Left kidney (tissue), 2 donors: Measurements from ENCODE around the gene SLC22A16. TPM values are rescaled to one million over a fixed set of nuclear protein-coding genes. Genes with fewer than 3 reads are reported as not detected.
"Not testable (repeated sequence)": the region's sequence is repeated elsewhere in the genome, so short reads cannot be mapped to it uniquely, and the experiment has no call there.

Experiments used
- DNase-seq: peaks from one replicate; pipeline ENCODE4 v3.0.0-alpha.2; 2013
- polyA plus RNA-seq: library from polyadenylated mRNA; unstranded; fragments of 120-200 nt; gene quantifications from one replicate; pipeline ENCODE4 v1.2.1, GENCODE V29; 2013; ENCODE audit not compliant: insufficient read length

The SLC22A16 gene
- polyA plus RNA-seq, 1 donor: 0.40 TPM

- DNase-seq: no peak
Observed at GRCh38 chr6:110491299-110491643, 14.9 kb upstream of the SLC22A16 start.

DNA sequence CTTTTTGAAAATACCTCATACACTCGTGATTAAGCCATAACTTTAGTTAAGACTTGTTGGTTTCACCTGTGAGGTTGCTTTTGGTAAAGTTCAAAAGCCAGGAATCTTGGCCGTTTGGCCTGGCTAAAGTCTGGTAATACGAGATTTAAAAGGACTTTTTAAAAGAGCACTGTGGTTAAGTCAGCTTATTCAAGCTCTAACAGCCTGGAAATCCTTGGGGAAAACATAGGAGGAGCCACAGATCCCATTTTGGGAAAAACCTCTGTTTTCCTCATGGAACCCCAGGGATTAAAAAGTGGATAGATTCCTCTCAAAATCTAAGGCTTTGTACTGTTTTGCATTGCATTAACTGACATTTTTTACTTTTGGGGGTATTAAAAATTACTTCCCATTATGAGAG lies 13.7 kb upstream of the SLC22A16 start:
- DNase-seq: no peak

- DNase-seq: no peak
Observed at GRCh38 chr6:110488606-110489190, 12.3 kb upstream of the SLC22A16 start.

DNA sequence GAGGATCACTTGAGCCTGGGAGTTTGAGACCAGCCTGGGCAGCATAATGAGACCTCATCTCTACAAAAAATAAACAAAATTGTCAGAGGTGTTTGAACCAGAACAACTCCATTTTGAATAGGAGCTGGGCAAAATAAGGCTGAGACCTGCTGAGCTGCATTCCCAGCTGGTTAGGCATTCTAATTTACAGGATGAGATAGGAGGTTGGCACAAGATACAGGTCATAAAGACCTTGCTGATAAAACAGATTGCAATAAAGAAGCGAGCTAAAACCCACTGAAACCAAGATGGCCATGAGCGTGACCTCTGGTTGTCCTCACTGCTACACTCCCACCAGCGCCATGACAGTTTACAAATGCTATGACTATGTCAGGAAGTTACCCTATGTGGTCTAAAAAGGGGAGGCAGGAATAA lies 11.6 kb upstream of the SLC22A16 start:
- DNase-seq: not testable (repeated sequence)

GRCh38 chr6:110486756-110487155 lies 10.3 kb upstream of the SLC22A16 start:
- DNase-seq: no peak

- DNase-seq: no peak
Observed at GRCh38 chr6:110485491-110485890, 9.1 kb upstream of the SLC22A16 start.

DNA sequence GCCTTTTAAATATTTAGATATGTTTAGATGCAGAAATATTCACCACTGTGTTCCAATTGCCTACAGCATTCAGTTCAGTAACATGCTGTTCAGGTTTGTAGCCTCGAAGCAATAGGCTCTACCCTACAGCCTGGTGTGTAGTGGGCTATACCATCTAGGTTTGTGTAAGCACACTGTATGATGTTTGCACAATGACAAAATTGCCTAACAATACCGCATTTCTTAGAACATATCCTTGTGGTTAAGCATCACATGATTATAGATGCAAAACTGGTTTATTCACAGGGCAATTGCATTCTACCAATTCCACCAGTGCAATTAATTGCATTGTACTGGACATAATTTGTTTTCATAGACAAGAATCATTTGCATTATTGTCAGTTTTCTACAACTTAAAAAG lies 7.9 kb upstream of the SLC22A16 start:
- DNase-seq: no peak

DNA sequence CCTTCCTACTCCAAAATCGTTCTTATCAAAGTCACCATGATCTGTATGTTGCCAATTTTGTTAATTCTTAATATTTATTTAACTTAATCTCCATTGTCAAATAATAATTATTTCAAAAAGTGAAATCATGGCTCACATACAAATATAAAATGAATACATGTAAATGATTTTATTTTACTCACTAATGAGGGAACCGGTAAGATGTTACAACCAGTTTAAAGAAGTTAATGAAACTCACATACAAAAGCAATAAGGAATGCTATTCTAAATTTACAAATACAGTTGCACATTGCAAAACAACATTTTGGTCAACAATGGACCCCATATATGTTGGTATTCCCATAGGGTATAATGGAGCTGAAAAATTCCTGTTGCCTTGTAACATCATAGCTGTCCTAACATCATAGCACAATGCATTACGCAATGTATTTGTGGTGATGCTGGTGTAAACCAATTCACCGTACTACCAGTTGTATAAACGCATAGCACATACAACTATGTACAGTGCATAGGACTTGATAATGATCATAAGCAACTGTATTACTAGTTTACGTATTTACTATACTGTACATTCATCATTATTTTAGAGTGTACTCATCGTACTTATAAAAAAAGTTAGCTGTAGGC lies 6.5 kb upstream of the SLC22A16 start:
- no peak for DNase-seq

GRCh38 chr6:110481081-110481480 lies 4.7 kb upstream of the SLC22A16 start:
- no peak for DNase-seq

- no peak for DNase-seq
Observed at GRCh38 chr6:110475066-110475653, 1.3 kb downstream of the SLC22A16 start.

GRCh38 chr6:110474500-110474899 lies 1.9 kb downstream of the SLC22A16 start:
- no peak for DNase-seq

GRCh38 chr6:110472739-110473138 lies 3.7 kb downstream of the SLC22A16 start:
- DNase-seq: no peak

- no peak for DNase-seq
Observed at GRCh38 chr6:110471726-110472365, 4.6 kb downstream of the SLC22A16 start.

DNA sequence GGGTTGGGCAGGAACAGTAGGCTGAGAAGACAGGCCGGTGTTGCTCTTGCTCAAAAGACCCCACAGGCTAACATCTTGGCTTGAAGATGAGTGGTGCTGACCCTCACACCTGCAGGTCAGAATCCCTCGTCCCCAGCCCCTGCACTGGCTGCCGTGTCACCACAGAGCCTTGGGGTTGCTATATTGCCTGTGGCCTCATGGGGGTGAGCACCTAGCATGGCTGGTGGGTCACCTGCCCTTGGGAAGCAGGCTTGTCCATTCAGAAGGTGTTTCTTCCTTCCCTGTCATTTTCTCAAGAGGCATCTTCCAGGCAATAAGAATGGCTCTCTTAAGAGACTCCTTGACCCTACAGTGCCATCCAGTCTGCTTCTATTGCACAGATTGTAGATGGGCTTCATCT lies 7.7 kb downstream of the SLC22A16 start:
- DNase-seq: no peak

DNA sequence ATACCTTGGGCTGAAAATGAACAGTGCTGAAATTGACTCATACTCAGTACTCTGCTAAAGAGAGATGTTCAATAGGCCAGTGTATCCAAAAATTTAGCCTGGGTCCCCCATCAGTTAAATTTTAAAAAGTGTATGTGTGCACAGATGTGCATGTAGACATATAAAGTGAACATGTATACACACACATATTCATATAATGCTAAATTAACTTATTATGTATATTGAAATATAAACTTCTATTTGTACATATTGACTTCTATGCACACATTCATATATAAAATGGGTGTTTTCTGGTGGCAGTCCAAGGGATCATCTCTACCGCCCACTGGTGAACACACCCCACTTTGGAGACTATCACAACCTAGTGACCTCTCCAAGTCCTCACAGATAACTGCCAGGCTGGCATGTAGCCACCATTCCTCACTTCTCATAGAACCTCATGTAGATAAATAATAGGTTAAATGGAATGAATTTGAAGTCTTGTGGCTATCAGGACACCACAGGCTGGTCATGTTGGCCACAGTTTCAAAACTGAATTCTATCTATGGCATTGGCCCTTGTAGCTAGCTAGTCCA lies 8.8 kb downstream of the SLC22A16 start:
- no peak for DNase-seq

DNA sequence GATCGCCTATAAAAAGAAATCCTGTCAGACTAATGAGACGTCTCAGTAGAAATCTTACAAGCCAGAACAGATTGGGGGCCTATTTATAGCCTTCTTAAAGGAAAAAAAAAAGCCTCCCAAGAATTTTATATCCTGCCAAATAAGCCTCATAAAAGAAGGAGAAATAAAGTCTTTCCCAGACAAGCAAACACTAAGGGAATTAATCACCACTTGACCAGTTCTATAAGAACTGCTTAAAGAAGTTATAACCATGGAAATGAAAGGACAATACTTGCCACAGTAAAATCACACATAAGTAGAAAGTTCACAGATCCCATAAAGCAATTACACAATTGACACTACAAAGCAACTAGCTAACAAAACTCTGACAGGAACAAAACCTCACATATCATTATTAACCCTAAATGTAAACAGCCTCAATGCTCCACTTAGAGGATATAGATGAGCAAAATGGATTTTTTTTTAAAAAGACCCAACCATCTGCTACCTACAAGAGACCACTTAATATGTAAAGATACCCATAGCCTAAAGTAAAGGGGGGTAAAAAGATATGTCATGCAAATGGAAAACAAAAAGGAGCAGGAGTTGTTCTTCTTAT lies 13.4 kb downstream of the SLC22A16 start:
- DNase-seq: no peak

- no peak for DNase-seq
Observed at GRCh38 chr6:110461376-110461775, 15.0 kb downstream of the SLC22A16 start.

DNA sequence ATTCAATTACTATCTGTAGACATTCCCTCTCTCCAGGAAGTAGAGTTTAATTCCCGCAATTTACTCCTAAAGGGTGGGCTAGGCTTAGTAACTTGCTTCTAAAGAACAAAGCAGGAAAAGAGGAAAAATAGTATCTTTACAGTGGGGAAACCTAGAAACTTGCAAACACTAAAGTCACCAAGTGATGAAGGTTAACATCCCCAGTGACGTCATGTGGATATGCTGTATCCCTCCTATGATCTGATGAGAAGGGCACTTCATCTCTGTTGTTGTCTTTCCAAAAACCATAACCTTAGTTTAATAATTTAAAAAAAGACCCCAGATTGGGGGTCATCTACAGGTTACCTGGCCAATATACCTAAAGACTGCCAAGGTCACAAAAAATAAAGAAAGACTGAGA lies 17.3 kb downstream of the SLC22A16 start:
- DNase-seq: no peak

DNA sequence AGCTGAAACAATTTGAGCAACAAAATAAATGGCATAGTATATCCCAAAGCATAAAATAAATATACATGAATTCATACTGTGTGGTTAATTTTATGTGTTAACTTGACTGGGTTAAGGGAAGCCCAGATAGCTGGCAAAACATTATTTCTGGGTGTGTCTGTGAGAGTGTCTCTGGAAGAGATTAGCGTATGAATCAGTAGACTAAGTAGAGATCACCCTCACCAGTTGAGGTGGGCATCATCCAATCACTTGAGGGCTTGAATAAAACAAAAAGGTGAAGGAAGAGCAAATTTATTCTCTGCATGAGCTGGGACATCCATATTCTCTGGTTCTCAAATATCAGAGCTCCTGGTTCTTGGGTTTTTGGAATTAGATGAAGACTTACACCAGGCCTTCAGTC lies 17.9 kb downstream of the SLC22A16 start:
- DNase-seq: no peak

- DNase-seq: not testable (repeated sequence)
Observed at GRCh38 chr6:110457567-110458175, 18.7 kb downstream of the SLC22A16 start.

- DNase-seq: no peak
Observed at GRCh38 chr6:110456694-110457093, 19.7 kb downstream of the SLC22A16 start.

DNA sequence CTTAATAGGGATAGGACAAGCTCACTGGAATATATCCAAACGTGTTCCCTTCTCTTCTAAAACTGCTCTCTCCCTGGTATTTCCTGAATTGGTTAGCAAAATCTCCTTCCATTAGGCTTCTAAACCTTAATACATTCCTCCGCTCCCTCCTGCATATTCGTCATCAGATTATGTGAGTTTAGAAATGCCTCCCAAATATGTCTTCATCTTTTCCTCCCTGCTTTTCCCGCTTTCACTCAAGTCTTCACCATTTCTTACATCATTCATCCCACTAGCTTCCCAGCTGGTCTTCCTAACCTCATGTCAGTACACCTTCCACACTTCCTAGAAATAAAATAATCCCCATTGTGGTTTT lies 26.9 kb downstream of the SLC22A16 start:
- no peak for DNase-seq
